GM19372 (cell line): ENCODE measurements around the gene OR13C2.
"Not testable (repeated sequence)": the region's sequence is repeated elsewhere in the genome, so short reads cannot be mapped to it uniquely, and the experiment has no call there.

Experiments used
- ATAC-seq: cut with Tn5 transposase; IDR thresholded peaks from one replicate; pipeline ENCODE4 v1.9.1; 2021; ENCODE audit warnings: mild to moderate bottlenecking, low read depth, moderate library complexity; ENCODE audit not compliant: unreplicated experiment

OR13C2 gene, protein sequence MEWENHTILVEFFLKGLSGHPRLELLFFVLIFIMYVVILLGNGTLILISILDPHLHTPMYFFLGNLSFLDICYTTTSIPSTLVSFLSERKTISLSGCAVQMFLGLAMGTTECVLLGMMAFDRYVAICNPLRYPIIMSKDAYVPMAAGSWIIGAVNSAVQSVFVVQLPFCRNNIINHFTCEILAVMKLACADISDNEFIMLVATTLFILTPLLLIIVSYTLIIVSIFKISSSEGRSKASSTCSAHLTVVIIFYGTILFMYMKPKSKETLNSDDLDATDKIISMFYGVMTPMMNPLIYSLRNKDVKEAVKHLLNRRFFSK

DNA sequence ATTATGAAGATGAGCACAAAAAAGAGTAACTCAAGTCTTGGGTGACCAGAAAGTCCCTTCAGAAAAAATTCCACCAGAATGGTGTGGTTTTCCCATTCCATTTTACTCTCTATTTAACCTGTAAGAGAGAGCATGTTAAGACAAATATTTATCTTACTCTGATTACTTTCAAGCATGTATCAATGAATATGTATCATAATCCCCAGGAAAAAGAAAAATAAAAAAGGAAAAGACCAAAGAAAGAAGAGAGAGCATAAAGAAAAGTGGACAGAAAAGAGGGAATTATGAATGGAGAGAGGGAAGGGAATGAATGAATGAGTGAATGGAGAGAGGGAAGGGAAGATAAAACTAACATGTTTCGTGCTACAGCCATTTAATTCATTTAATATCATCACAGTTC lies at the start of gene OR13C2:
OR13C2 (minus strand) TSS at position 101 of the 400 bp plus-strand sequence; CDS start at position 101, 0 bp downstream.
- ATAC-seq = not testable (repeated sequence)

DNA sequence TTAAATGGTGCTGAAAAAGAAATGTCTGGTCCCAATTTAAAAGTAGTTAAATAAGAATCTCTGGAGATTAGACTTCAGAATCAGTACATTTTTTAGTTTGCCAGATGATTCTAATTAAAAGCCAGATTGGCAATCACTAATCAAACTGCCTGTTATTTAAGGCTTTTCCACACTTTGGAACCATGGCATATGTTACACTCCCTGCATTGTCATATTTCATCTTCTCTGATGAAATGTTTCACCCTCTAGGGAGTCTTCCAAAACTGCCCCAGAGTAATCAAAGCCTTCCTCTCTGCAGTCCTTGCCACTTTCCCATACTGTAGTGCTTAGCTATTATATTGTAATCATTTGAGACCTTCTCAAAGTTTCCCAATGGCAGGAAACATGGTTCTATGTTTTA lies 30.0 kb upstream of the OR13C2 start:
- no peak for ATAC-seq

DNA sequence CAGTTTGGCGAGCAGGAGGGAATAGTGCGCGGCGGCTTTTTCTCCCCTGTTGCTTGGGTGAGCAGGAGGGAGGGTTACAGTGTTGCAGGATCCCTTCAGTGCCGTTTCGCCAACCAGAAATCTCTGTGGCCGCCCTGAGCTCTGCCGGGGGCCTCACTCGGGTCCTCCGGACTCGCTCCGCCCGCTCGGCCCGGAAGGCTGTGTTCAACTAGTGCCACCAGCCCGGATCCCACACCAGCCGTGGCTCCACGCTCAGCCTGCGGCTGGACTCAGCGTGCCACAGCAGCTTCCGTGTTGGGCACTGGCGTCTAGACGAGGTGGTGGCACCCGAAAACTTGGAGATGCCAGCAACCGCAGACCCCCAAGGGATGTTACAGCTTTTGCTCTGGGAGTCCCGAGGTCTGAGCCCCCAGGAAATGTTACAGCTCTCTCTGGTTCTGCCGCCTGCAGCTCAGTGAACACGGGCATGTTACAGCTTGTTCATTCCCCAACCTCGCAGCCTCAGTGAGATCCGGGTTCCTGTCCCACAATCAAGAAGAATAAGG lies 28.6 kb upstream of the OR13C2 start:
- no peak for ATAC-seq

DNA sequence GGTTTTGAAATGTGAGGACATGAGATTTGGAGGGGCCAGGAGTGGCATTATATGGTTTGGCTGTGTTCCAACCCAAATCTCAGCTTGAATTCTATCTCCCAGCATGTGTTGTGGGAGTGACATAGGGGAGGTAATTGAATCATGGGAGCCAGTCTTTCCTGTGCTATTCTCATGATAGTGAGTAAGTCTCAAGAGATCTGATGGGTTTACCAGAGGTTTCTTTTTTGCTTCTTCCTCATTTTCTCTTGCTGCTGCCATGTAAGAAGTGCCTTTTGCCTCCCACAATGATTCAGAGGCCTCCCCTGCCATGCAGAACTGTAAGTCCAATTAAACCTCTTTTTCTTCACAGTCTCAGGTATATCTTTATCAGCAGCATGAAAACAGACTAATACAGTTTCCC lies 20.5 kb upstream of the OR13C2 start:
- ATAC-seq = not testable (repeated sequence)

DNA sequence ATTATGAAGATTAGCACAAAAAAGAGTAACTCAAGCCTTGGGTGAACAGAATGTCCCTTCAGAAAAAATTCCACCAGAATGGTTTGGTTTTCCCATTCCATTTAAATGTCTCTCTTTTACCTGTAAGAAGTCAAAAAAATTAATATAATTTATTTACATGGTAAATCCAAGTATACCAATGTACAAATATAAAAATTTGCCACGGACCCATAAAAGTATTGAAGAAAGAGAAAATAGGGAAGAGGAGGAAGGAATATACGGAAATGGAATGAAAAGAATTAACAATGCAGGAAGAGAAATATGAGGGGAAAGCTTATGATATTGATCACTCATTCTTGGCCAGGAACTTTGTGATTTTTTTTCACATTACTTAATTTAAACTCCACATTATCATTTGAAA lies 12.7 kb upstream of the OR13C2 start, which contains the start of gene OR13C9:
OR13C9 (minus strand) TSS at position 101 of the 400 bp plus-strand sequence; CDS start at position 101, 0 bp downstream.
- no peak for ATAC-seq

DNA sequence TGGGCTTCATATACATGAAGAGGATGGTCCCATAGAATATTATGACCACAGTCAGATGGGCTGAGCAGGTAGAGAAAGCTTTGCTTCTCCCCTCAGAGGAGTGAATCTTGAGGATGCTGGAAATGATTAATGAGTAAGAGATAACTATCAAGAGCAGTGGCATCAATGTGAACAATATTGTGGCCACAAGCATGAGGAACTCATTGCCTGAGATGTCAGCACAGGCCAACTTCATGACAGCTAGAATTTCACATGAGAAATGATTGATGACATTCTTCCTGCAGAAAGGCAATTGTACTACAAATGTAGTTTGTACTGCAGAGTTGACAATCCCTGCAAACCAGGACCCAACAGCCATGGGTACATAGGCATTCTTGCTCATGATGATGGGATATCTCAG lies 12.0 kb upstream of the OR13C2 start:
- ATAC-seq = no peak

DNA sequence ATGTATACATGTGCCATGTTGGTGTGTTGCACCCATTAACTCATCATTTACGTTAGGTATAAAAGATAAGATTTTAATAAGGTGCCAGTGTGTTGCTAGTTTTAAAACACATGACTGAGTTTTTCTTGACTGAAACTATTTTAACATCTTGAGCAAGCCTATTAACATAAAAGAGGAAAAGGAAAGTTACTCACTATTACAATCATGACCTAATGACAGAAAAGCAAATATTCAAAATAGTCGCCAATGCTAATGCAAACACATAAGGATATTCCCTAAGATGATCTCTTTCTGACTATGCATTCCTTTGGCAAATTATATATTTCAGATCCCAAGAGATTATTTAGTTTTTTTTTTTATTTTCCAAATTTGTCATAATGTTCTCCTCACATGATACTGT lies 5.8 kb upstream of the OR13C2 start:
- ATAC-seq = no peak

DNA sequence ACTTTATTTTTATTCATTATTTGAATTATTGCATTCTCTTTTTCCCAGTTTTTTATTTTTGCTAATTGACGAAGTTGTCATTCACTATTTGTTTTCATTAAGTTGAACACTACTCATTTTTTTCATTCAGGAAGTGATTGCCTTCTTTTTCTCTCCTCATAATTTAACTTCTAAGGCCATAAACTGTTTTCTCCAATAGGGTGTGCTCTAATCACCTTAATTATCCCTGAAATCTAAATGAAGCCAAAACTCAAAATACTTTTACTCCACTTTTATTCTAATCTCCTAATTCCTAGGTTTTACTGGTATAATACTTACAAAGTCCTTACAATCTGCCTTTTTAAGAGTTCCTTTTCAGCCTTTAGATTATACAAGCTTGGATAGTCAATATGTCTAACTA lies 2.9 kb upstream of the OR13C2 start:
- no peak for ATAC-seq

DNA sequence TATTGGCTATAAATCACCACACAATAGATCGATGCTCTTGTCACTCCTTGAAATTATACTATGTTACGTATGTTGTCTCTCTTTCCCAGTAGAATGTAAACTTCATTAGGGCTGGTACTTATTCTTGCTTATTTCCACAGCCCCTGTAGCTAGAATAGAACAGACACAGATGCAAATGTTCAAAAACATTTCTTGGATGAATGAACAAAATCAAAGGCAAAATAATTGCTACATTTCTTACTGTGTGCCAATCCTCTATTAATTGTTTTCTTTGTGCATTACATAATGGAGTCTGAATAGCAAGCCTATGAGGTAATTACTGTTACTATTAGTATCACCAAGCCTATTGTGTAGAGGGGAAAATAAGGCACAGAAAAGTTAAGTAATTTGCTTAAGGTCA lies 725 bp upstream of the OR13C2 start:
- ATAC-seq = no peak

DNA sequence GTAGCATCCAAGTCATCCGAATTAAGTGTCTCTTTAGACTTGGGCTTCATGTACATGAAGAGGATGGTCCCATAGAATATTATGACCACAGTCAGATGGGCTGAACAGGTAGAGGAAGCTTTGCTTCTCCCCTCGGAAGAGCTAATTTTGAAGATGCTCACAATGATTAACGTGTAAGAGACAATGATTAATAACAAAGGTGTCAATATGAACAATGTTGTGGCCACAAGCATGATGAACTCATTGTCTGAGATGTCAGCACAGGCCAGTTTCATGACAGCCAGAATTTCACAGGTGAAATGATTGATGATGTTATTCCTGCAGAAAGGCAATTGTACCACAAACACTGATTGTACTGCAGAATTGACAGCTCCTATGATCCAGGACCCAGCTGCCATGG lies 626 bp downstream of the OR13C2 start:
- no peak for ATAC-seq

DNA sequence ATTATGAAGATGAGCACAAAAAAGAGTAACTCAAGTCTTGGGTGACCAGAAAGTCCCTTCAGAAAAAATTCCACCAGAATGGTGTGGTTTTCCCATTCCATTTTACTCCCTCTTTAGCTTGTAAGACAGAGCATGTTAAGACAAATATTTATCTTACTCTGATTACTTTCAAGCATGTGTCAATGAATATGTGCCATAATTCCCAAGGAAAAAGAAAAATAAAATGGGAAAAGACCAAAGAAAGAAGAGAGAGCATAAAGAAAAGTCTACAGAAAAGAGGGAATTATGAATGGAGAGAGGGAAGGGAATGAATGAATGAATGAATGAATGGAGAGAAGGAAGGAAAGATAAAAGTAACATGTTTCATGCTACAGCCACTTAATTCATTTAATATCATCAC lies 6.1 kb downstream of the OR13C2 start, which contains the start of gene OR13C5:
OR13C5 (minus strand) TSS at position 101 of the 400 bp plus-strand sequence; CDS start at position 101, 0 bp downstream.
- ATAC-seq = not testable (repeated sequence)

DNA sequence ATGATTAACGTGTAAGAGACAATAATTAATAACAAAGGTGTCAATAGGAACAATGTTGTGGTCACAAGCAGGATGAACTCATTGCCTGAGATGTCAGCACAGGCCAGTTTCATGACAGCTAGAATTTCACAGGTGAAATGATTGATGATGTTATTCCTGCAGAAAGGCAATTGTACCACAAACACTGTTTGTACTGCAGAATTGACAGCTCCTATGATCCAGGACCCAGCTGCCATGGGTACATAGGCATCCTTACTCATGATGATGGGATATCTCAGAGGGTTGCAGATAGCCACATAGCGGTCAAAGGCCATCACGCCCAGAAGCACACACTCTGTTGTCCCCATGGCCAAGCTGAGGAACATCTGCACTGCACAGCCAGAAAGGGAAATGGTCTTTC lies 6.7 kb downstream of the OR13C2 start:
- ATAC-seq = not testable (repeated sequence)

DNA sequence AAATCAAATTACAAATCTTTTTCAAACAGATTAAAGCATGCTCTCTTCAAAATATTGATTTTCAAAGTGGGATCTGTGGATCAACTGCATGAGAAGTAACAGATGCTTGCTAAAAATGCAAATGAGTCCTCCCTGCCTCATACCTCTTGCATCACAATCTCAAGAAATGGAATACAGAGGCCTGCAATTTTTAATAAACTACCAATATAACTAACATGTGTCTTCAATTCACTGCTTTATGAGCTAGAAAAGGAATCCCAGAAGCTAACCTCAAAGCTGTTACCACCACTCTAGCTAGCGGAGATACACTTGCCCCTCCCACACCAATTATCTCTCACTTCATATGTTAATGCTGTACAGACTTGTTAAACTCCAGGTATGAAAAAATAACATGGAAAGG lies 15.8 kb downstream of the OR13C2 start:
- no peak for ATAC-seq

DNA sequence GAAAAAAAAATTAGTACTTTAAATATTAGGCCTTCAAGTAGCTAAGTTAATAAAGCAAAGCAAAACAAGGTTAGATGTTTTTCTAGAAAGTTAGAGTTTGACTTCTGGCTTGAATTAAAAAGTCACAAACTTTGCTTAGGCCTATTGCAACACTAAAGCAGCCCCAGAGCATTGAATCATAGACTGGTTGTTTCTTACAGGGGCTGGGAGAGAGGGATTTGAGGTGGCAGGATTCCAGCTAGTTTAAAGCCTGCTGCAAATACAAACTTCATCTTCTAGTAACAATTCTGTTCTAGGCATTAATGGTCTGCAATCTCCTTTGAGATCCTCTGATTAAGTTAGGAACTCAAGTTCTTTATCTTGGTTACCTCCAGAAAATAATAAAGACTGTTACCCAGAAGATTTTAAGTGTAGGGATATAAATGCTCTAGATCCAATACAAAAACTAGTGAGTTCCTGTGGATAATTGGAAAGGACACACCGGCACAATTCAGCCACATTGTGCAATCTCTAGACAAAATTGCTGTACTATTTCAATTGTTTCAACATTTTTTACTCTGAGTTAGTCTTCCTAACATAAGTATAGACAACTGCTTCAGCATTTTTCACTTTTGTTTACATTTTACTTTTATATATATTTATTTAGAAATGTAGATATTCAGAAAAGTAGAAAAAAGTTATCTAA lies 18.8 kb downstream of the OR13C2 start:
- no peak for ATAC-seq

DNA sequence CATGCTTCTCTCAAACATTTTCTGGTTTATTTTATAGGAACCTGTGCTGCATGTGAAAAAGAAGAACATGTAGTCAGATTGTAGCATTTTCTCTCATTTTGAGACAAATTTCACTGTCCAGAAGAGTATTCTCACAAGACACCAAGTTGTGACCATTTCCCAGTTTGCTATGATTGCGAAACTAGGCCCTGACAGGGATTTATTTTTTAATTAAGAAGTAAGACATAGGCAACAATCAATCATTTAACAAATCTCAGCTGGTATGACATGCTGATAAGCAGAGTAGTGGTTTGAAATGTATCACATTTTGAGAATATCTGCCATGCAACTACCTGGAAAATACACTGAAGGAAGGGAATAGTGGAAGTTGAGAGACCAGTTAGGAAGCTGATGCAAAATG lies 24.9 kb downstream of the OR13C2 start:
- ATAC-seq = no peak

DNA sequence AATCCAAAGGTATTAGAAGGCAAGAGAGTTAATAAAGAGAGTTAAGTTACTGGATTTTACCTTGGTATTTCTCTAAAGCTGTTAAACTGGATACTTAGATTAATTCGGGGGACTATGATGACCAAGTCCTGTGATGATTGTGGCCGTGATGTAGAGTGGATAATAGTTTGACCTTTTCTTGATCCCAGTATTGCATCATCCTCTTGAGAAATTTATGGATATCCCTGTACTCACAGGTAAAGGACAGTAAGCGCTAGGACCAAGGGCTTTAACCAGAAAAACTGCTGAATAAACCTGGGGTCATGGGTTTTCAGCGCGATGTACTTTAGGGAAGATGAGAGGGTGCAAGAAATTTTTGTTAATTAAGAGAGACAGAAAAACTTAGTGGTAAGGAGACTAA lies 28.2 kb downstream of the OR13C2 start:
- ATAC-seq = no peak

DNA sequence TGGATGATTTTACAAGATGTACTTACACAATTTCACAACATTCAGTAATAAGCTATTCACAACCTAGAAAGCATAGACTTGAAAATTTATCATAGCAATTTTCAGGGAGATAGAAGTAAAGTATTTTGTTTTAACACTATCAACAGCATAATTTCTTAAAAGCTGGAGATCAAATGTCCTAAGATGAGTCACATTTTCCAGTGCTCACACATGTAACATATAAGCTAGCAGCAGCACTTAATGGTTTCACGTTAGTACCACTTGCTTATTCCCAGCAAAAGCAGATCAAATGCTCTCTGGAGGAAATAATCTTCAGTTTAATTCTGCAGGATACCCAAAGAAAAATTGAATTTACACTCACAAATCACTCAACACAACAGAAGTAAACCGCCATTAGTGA lies 30.0 kb downstream of the OR13C2 start:
- ATAC-seq = no peak

DNA sequence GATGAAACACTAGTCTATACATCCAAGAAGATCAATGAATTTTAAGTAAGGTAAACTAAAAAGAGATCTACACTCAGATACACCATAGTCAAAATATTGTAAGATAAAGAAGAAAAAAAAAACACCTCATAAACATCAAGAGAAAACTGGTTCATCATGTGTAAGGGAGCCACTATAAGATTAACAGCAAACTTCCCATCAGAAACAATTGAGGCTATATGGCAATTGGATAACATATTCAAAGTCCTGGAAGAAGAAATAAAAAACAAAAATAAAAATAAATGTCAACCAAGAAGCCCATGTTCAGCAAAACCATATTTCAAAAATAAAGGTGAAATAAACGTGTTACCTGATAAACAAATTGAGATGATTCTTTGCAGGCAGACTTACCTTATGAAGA lies 32.8 kb downstream of the OR13C2 start:
- ATAC-seq = no peak

DNA sequence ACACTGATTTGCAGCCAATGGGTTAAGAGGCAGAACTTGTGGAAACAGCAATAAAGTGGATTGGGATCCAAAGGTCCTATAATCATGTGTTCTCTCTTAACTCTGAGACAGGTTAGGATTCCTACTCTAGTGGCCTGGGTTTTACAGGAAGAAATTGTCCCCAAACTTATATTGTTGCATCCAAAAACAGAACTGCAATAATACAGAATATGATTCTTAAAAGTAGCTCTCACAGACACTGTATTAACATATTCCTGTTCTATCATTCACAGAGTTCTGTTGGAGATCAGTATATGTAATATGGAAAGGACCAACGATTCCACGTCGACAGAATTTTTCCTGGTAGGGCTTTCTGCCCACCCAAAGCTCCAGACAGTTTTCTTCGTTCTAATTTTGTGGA lies 36.6 kb downstream of the OR13C2 start, which contains the start of gene OR13C8:
OR13C8 (plus strand) TSS at position 301 of the 400 bp plus-strand sequence; CDS start at position 301, 0 bp downstream.
- no peak for ATAC-seq

DNA sequence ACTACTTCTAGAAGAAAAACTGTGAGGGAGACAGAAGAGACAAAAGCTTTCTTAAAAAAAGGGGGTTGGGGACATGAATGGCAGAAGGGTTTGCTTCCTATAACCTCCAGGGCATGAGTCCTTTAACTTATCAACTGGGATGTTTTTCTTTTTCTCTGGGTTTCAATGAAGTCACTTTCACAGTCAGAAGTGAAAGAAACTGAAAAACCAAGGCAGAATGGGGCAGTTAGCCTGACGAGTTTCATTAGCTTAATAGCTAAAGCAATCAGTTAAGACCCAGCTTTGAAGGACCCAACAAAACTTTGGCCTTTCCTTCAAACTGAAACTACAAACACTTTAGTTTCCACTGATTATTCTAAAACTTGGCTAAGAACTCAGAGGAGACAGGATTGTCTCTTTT lies 41.1 kb downstream of the OR13C2 start:
- no peak for ATAC-seq

DNA sequence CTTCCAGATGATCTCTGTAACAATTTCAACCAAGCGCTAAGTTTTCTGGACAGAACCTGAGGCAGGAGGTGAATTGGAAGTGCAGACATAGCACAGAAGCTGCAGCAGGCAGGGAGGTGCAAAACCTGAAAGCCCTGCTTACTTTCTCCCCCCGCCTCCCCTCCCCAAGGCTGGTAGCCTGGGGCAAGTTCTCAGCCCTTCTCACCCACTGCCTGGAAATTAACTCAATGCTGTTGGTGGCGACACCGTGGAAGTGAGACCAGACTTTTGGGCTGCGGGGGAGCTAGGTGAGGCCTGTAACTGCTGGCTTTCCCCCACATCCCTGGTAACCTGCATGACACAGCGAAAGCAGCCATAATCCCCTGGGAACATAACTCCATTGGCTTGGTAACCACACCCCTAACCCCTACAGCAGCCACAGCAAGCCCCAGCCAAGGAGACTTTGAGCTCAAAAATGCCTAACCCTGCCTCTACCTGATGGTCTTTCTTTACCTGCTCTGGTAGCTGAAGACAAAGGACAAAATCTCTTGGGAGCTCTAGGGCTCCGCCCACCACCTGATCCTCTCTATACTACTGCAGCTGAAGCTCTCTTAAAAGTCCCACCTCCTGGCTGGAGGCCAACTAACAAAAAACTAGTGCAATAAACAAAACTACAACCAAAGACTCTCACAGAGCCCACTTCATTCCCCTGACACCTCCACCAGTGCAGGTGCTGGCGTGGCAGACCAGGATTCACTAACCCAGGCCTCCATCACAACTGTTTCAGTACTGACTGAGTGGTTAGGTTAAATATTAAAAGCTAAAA lies 48.4 kb downstream of the OR13C2 start:
- ATAC-seq = no peak
